GM21717 (cell line): ENCODE data around the gene GRHPR.
"Not testable (repeated sequence)": the region's sequence is repeated elsewhere in the genome, so short reads cannot be mapped to it uniquely, and the experiment has no call there.

Source experiments
- ATAC-seq: cut with Tn5 transposase; IDR thresholded peaks from one replicate; pipeline ENCODE4 v1.9.1; 2021; ENCODE audit warnings: mild to moderate bottlenecking, moderate library complexity; ENCODE audit not compliant: unreplicated experiment

GRHPR gene

DNA sequence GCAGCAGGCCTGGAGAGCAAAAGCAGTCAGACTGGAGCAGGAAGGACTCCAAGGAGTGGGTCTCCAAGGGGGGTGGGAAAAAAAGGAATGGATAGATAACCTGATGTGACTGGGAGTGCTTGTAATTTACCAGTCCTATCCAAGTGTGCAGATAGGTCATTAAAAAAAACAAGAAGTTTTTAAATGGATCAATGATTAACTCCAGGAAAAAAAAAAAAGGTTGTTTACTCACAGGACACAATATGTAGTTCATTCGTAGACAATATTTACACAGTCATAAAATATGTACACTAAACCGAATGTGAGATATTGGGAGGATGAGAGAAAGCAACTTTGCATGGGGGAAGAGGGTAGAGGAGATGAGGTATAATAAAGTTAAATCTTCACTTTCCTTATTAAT is 22.4 kb downstream of the GRHPR start:
- no peak for ATAC-seq

DNA sequence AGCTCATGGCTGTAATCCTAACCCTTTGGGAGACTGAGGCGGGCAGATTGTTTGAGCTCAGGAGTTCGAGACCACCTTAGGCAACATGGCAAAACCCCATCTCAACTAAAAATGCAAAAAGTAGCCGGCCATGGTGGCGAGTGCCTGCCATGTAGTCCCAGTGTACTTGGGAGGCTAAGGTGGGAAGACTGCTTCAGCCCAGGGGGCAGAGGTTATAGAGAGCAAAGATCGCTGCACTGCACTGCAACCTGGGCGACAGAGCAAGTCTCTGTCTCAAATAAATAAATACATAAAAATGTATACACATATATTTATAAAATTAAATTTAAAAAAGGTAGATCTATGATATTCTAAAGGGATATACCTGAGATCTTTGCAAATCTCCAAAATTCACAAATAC is 23.3 kb downstream of the GRHPR start:
- no peak for ATAC-seq

DNA sequence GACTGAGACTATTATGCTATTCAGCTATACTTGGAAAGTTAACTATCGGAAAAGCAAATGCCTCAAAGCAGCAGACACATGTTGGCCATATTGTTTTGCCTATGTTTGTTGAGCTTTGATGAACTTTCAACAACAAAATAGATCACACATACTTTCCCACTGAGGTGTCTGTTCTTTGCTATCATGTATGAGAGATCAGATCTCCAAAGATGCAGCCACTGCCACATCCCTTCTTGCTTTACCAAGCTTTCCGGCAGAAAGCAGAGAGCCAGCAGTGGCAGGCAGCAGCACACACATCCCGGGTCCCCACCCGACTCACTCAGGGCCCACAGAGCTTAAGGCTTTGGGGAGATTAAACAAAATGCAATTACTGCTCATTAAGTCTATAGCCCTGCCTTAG is 23.9 kb downstream of the GRHPR start:
- ATAC-seq, result no peak

DNA sequence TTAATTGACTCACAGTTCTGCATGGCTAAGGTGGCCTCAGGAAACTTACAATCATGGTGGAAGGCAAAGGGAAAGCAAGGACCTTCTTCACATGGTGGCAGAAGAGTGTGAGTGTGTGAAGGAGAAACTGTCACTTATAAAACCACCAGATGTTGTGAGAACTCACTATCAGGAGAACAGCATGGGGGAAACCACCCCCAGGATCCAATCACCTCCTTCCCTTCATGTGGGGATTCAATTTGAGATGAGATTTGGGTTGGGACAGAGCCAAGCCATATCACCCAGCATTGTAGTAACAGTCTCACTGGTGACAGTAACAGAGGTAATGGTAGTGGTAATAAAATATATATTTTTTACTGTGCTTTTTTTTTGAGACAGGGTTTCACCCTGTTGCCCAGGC is 24.6 kb downstream of the GRHPR start:
- ATAC-seq, result no peak

DNA sequence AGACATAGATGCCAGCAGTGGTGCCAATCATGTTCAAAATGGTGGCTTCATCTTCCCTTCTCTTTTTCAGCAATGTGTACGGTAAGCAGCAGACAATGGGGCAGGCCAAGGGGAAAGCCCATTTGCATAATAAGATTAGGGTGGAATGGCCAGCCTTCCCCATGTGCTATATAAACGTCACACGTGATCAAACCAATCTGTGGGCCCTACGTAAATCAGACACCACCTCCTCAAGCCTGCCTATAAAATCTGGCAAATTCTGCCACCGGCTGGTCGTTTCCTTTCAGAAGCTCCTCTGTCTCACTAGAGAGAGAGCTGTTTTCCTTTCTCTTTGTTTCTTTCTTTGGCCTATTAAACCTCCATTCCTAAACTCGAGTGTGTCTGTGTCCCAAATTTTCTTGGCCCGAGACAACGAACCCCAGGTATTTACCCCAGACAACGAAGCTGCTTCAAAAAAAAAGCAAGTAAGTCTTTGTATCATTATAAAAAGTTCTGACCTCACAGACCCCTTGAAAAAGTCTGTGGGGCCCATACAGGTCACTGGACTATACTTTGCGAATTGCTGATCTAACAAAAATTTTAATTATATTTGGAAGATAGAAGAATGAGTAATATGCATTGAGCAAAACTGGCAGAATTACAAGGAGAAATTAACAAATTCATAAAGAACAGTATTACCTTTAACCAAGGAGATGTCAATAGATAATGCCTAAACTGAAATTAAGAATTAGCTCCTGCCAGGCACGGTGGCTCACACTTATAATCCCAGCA is 27.6 kb downstream of the GRHPR start:
- no peak for ATAC-seq

DNA sequence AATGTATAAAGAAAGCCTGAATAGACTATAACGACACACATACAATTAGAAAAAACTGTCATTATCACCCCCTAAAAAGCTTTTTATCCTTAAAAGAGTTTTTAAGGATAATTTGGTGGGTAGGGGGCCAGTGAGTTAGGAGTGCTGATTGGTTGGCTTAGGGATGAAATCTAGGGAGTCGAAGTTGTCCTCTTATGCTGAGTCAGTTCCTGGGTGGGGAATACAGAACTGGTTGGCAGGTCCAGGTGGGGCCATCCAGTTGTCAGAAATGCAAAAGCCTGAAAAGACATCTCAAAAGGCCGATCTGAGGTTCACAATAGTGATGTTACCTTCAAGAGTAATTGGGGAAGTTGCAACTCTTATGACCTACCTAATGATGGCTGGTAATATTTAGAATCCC is 29.1 kb downstream of the GRHPR start:
- ATAC-seq, result no peak

DNA sequence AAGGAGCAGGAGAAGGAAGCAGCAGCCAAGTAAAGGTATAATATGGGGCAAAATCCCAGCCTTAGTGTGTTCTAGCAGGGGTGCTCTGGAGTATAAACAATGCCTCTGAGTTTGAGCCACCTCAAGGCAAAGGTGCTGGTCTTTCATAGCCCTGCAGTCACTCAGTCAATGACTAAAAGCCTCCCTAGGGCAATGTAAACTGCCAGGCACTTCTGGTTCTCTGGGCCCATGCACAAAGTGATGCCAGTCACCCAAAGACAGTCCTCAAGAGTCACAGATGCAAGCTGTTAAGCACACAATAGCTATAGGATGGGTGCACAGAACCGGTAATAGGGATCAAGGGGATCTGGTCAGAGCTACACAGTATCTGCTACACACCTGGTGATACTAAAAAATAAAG is 30.1 kb downstream of the GRHPR start:
- ATAC-seq, result no peak

DNA sequence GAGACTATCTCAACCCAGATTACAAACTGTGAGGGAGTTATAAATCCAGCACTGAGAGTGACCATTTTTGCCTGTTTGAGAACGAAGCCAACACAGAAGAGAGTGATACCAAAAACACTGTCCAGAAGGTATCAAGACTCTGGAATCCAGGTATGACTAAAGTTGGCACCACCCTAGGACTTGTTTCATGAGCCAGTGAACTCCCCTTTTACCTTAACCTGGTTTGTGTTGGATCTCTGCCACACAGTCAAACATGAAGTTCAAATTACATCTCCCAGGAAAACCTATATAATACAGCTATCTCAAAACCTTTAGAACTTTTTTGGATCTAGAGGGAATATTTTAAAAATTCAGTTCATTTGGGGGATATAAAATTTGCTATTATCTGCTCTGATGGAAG is 31.3 kb downstream of the GRHPR start:
- ATAC-seq, result no peak

DNA sequence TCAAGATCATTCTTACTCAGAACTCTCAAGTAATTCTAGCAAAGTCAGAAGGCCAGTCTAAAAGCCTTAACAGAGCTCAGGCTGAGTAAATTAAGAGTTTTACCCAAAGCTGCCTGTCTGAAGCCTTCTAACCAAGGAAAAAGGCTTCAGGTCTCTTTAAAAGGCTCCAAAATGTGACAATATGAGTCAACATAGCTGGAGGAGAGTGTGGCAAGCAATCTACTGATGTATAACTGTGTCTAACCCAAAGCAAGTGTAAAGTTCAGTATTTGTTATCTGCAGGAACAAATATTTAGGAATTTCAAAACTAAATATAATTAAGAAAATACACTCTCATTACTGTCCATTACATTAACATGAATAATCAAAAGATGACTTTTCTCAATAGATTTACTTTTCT is 31.7 kb downstream of the GRHPR start:
- ATAC-seq, result no peak

DNA sequence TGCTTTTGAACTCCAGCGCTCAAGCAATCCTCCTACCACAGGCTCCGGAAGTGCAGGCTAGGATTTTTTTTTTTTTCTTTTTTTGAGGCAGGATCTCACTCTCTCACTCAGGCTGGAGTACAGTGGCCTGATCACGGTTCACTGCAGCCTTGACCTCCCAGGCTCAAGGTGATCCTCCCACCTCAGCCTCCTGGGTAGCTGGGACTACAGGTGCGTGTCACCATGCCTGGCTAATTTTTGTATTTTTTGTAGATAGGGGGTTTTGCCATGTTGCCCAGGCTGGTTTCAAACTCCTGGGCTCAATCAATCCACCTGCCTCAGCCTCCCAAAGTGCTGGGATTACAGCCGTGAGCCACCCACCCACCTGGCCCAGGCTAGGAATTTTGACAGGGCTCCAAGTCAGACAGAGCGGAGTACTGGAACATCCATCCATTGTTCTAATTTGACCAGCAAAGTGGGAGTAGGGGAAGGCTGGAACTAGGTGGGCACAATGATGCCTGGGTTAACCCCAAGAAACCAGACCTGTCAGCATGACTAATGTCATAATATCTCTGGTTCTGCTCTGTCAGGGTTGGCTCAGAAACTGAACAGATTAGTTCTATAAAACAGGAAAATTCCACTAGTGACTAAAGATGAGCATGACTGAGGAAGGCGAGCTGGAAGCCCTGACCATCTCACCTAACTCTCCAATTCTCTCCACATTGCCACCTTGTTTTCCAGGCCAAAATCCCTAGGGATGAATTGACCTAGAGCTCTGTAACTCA is 33.6 kb downstream of the GRHPR start:
- ATAC-seq, result no peak

DNA sequence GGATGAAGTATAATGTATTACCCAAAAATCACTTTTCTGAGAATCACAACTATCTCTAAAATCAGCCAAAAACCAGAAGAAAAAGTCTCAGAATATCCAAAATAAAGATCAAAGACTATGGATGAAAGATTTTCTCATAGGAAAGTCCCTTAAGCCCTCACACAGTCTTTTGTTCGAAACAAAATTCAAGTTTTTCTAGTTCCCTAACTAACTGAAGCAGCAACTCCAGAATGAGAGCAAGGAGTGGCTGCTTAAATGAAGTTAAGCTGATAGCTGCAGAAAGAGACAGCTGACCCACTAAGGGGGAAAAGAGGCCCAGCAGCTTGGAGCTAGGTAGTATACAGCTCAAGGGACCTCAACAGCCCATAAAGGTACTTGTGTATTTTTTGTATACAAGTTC is 34.3 kb downstream of the GRHPR start:
- no peak for ATAC-seq

DNA sequence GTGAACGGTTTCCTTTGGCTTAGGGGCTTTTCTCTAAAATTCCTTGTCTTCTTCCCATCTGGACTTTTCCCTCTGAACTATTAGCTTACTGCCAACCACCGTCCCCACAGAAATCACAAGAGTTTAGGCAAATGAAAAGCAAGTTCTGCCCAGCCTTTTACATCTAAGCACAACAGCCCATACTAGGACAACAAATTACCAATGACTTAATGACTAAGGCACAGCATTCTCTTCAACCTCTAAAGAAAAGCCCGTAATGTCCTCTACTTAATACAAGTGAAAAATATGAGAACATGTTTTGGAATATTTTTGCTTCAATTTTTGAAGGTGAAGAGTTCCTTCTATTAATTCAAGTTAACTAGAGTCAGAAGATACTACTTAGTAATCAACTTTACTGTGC is 41.5 kb downstream of the GRHPR start:
- no peak for ATAC-seq

DNA sequence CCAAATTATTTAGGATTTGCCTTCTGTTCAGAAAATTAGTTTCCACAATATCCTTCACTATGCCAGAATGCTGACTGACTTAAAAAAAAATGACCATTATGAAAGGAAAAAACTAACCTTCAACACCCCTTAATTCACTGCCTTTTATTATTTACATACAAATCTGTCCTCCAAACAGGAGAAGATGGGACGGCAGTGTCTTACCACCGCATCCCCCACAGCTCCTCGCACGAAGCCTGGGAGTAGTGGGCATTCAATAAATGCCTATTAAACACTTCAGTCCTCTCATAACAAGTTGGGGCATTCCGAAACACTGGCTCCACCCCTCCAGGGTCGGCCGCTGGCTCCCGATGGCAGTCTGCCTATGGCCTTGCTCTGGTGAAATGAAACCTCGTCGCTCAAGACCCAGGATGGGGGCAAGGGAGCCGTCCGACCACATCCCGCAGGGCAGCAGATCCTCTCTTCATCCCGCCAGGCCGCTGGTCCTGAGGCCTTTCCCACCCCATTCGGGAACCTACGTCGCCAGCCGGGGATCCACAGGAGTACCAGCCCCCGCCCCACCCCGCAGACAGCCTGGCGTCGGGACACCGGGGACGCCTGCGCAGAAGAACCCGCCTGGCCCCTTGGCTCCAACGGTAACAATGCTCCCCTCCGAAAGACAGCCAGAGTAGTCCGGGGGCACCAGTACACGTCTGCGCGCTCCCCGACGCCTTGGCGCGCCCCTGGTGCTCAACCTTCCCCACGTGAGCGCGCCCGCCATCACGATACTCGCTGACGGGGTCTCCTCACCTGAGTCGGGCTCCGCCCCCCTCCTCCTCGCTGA is 42.1 kb downstream of the GRHPR start:
- ATAC-seq, result peak; percentile 48

DNA sequence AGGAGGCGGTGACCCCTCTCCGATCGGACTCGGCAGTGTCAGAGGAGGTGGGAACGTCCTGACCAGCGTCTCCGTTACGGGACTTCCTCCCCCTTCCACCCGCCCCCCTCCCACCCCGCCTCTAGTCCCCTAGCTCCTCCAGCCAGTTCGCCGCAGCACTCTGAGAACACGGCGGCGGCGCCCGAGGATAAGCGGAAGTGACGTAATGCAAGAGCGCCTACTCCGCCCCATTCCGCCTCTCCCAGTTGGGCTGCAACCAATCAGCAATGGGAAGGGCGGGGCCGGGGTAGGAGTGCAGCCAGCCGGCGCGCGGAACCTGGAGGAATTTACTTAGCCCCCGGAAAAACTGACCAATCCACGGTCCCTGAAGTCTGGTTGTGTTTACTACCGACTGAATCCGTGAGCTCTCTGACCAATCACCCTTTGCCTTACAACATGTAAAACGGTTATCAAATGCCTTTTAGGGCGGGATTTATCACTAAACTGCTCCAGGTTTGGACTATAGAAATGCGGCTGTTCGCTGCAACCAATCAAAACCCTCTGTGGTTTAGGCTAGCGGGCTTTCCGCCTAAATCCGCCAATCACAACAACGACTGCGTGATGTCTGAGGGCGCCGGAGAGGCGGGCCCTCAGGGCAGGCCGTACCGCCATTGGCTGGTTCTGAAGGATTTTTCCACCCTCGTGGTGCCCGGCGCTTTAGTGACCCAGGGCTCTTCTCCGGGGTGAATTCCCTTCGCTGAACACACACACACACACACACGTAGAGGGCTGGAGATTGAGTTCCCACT is 42.9 kb downstream of the GRHPR start, which contains the start of gene ZBTB5:
Gene ZBTB5, minus strand, starts transcription at position 202 of the 788 bp plus-strand sequence. CDS start 22,899 bp downstream, outside the sequence.
- ATAC-seq, result peak; percentile 74

DNA sequence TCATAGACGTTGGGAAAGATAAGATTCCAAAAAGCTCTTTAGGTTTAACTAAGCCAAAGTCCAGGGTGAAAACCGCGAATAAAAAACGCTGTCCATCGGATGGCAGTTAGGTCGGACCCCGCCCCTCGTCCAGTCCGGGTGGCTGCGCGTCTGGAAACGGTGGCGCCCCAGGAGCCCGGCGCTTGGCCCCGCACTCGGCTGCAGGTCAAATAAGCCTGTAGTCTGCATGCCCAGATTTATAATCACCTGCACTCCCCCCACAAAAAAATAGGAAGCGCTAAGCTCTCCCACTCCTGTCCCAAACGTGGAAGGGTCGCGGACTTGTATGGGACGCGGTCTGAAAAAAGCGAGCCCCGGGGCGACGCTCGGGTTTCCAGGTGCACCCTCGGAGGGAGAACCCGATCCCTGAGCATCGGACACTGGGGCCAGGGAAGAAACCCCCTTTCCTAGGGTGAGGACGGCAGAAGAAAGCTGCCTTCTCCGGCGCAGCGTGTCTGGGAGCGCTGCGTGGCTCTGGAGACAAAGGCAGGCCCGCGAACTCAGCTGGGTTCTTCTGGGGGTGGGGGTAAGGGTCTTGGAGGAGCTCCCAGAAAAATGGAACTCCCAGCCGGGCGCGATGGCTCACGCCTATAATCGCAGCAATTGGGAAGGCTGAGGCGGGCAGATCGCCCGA is 43.7 kb downstream of the GRHPR start:
- ATAC-seq, result peak; percentile 14

DNA sequence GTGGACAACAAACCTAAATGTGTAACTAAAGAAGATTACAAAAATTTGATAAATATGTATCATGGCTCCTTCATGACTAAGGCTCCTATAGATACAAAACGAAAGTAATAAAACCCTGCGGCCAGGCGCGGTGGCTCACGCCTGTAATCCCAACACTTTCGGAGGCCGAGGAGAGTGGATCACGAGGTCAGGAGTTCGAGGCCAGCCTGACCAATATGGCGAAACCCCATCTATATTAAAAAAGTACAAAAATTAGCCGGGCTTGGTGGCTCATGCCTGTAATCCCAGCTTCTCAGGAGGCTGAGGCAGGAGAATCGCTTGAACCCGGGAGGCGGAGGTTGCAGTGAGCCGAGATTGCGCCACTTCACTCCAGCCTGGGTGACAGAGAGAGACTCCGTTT is 45.0 kb downstream of the GRHPR start:
- not testable (repeated sequence) for ATAC-seq

DNA sequence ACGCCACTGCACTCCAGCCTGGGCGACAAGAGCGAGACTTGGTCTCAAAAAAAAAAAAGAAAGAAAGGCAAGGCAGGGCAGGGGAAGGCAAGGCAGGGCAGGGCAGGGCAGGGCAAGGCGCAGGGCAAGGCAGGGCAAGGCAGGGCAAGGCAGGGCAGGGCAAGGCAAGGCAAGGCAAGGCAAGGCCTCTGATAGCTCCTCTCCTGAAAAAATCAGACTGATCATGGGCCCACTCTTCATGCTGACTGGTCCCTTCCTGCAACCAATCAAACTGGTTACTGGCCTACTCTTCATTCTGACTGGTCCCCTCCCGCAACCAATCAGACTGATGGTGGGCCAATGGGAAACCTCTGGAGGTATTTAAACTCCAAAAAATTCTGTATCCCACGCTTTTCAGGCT is 46.1 kb downstream of the GRHPR start:
- no peak for ATAC-seq

DNA sequence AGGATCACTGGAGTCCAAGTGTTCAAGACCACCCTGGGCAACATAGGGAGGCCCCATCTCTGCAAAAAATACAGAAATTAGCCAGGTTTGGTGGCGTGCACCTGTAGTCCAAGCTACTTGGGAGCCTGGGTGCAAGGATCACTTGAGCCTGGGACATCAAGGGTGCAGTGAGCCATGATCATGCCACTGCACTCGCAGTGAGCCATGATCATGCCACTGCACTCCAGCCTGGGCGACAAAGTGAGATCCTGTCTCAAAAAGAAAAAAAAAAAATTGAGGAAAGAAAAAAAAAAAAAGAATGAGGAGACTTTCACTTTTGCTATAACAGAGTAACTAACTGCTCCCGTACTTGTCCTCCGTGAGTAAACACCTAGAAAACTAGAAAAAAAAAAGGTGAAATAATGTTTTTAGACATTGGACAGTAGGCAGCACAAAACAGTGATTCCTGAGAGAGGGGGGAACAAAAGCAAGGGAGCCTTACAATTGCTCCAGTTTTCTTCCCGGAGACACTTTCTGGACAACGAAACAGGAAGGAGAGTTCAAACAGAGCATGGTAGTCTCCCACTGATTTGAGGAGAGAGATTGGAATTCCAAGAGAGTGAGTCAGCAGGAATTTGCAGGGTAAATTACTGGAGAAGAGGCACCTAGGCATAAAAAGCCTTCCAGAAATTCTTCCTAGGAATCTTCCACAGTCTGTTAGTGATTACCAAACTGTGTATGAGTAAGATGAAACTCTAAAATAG is 49.6 kb downstream of the GRHPR start:
- no peak for ATAC-seq

DNA sequence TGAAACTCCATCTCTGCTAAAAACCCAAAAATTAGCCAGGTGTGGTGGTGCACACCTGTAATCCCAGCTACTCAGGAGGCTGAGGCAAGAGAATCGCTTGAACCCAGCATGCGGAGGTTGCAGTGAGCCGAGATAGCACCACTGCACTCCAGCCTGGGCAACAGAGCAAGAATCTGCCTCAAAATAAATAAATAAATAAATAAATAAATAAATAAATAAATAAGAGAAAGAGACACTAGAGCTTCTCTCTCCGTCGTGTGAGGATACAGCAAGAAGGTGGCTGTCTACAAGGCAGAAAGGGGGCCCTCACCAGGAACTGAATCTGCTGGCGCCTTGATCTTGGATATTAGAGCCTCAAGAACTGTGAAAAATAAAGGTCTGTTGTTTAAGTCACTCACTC is 51.5 kb downstream of the GRHPR start:
- not testable (repeated sequence) for ATAC-seq
